AG09309 (cell line): ENCODE data around the gene CAMK1D.
"Not testable (repeated sequence)": the region's sequence is repeated elsewhere in the genome, so short reads cannot be mapped to it uniquely, and the experiment has no call there.

Source experiments
- DNase-seq: peaks from one replicate; pipeline ENCODE4 v3.0.0-alpha.2; 2010; ENCODE audit warnings: low read depth
- H3K4me3 ChIP-seq: 2 replicates; pipeline ENCODE4 v1.5.1; 2011; ENCODE audit warnings: mild to moderate bottlenecking, low read depth, low read length, moderate library complexity; ENCODE audit not compliant: control insufficient read depth
- TF ChIP-seq, protein P1 (sequence below): IDR thresholded peaks from 2 replicates; pipeline ENCODE4 v1.5.1; 2011; ENCODE audit warnings: mild to moderate bottlenecking, low read depth, low read length, inconsistent platforms; ENCODE audit not compliant: insufficient read depth, control insufficient read depth; ENCODE audit errors: missing control alignments

Gene CAMK1D

DNA sequence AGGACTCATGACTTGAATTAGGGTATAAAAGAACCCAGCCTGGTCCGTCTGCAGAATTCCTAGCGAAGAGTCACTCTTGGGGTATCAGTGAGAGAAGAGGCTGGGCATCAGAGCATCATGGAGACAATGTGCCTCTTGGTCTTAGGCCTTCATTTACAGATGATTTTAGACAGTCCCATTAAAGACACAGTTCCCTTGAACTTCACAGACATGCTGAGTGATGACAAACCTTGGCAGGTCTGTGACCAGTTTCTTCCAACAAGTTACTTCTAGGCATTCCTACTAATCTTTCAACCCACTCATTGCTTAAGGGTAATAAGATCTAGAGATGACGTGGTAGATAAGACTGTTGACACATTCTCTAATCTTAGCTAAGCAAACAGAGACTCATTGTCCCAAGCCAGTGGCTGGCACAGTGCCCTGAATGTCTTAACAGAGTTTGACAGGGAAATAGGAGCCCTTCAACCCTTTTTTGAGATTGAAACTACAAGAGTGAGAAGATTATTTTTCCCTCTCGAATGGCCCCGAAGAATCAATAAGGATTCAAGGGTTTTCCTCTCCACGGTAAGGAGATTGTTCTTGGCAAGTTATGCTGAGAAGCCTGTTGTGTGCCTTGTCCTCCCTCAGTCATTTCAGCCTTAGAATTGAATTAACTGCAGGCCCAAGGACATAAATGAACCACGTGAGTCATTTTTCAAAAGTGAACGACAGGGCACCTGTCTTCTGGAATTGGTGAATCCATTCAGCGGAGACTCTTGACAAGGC is 371.1 kb downstream of the CAMK1D start:
- peak; percentile 91 for DNase-seq
- TF ChIP-seq, protein P1, sequence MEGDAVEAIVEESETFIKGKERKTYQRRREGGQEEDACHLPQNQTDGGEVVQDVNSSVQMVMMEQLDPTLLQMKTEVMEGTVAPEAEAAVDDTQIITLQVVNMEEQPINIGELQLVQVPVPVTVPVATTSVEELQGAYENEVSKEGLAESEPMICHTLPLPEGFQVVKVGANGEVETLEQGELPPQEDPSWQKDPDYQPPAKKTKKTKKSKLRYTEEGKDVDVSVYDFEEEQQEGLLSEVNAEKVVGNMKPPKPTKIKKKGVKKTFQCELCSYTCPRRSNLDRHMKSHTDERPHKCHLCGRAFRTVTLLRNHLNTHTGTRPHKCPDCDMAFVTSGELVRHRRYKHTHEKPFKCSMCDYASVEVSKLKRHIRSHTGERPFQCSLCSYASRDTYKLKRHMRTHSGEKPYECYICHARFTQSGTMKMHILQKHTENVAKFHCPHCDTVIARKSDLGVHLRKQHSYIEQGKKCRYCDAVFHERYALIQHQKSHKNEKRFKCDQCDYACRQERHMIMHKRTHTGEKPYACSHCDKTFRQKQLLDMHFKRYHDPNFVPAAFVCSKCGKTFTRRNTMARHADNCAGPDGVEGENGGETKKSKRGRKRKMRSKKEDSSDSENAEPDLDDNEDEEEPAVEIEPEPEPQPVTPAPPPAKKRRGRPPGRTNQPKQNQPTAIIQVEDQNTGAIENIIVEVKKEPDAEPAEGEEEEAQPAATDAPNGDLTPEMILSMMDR, result no peak
- H3K4me3 ChIP-seq, result no peak overlapping the region

DNA sequence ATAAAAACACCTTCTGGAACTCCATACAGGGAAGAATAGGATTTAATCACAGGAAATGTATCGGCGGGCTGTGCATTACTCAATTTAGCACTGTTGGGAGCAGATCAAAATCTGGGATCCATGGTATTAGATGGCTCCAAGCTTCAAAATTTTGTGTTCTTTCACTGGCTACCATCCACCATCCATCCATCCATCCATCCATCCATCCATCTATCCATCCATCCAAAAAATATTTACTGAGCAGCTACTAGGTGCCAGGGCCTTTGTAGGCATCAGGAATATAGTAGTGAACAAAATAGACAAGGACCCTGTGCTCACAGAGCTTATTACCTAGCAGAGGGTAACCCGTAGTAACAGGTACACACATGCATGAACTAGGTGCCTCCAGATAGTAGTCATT is 372.0 kb downstream of the CAMK1D start:
- no peak overlapping the region for H3K4me3 ChIP-seq
- no peak for DNase-seq
- TF ChIP-seq, protein P1, result no peak

DNA sequence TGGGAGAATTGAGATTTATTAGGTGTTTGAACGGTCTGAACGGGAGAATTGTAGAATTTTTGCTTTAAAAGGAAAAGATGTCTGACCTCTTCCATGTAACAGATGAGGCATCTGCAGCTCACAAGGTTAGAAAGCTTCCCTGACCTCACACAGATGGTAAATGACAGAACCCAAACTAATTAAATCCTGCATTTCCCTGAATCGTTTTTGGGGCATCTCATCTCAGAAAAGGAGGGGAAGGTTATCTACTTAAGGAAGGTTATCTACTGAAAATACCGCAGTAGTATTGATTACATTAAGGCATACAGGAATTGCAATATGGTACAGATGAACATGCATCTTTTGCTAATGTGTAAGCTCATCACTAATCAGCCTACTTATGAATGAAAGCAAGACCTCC is 373.9 kb downstream of the CAMK1D start:
- TF ChIP-seq, protein P1, result no peak
- DNase-seq, result no peak

DNA sequence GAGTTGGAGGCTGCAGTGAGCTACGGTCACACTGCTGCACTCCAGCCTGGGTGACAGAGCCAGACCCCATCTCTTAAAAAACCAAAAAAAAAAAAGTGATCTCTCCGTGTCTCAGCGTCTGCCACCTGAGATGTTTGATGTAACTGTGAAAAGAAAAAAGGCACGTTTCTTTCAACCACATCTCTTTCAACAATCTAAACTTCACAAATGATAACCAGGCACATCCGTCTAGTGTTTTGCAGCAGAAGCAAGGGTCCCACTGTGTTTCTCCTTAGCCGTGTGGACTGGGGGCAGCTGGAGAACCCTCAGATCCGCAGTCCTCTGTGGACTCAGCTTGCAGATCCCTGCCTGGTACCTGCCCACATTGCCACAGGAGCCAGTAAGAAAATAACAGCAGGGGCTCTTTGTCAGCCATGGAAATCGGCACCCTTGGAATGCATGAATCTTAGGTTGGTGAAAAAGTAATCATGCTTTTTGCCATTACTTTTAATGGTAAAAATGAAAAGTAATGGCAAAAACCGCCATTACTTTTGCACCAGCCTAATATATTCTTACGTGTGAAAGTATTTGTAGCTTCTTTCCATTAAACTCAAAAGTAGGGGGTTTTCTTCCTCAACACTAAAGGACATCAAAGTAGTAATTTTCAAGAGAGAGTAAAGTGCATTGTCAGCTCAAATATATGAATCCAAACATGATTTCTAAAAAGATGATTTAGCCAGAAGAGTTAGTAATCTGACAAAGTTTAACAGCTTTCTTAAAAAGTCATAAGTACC is 375.6 kb downstream of the CAMK1D start:
- DNase-seq, result no peak
- H3K4me3 ChIP-seq, result no peak overlapping the region
- TF ChIP-seq, protein P1, result no peak

More for the DNA sequence above, 373.9 kb downstream of the CAMK1D start:
- no peak overlapping the region for H3K4me3 ChIP-seq

DNA sequence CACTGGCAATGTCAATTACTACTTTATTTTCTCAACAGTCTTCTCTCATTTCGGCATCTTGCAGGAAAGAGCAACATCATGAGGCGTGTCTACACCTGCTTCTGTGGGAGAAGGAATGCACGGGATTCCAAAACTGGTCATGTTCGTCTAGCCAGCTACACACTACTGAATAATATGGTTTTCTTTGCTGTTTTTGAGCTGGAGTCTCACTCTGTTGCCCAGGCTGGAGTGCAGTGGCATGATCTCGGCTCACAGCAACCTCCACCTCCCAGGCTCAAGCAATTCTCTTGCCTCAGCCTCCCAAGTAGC is 376.2 kb downstream of the CAMK1D start:
- DNase-seq, H3K4me3 ChIP-seq: not testable (repeated sequence)

- no peak overlapping the region for H3K4me3 ChIP-seq
- TF ChIP-seq, protein P1, result no peak
- DNase-seq, result no peak
These were observed 377.9 kb downstream of the CAMK1D start for GRCh38 chr10:12726971-12727831.
